Panc1 (cell line): Measurements from ENCODE around the gene TMIGD1.

Source experiments
- CTCF ChIP-seq: fragments of 450-650 bp; IDR thresholded peaks from 2 replicates; pipeline ENCODE4 v1.5.1; 2017; ENCODE audit warnings: mild to moderate bottlenecking
- POLR2AphosphoS5 ChIP-seq: IDR thresholded peaks from 2 replicates; pipeline ENCODE4 v1.6.1; 2012; ENCODE audit warnings: mild to moderate bottlenecking, low read depth, low read length, moderate library complexity
- REST ChIP-seq, 2 experiments: IDR thresholded peaks; 2 replicates each; pipeline ENCODE4 v1.6.1; 2011 to 2012; ENCODE audit warnings: low read depth in 2 of 2, control low read depth in 1 of 2, low read length in 1 of 2, mild to moderate bottlenecking in 1 of 2, moderate library complexity in 1 of 2; ENCODE audit not compliant: insufficient read depth in 1 of 2
- TCF7L2 ChIP-seq: IDR thresholded peaks from 2 replicates; pipeline ENCODE4 v1.6.1; 2011; ENCODE audit warnings: mild to moderate bottlenecking, low read depth, low read length, inconsistent platforms

DNA sequence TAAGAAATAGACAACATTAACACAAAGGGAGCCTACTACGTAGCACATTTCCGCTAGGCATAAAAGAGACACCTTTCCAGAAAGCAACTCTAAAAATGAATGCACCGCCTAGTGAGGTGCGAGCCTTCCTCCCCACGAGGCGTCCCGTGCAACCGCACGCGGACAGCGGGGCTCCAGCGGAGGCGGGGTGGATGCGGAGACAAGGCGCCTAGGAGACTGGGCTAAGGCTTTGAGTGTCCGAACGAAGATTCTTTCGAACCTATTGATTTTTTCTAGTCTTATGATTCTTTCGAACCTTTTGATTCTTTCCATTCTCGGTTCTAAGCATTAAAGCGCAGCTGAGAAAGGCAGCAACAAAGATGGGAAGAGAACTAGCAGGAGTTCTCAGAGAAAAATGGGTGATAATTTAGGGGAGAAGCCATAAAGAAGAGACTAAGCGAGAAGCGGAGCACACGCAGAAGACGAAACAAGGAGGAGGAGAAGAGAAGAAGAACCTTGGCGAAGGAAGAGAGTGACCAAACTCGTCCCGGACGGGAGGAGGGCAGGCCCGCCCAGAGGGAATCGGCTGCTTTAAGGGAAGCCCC is 44.5 kb upstream of the TMIGD1 start:
- no peak for TF ChIP-seq CTCF
- TF ChIP-seq REST (IDR thresholded peaks at IDR 0.05; ENCODE audit: insufficient read depth in 1 of 2, low read depth in 2 of 2, low read length in 1 of 2): no peak
- TF ChIP-seq TCF7L2: no peak
- TF ChIP-seq POLR2AphosphoS5: no peak
